Esophagus muscularis mucosa (tissue), 4 donors: ENCODE results near the gene WWC1. TPM values are rescaled to one million over a fixed set of nuclear protein-coding genes. Genes with fewer than 3 reads are reported as not detected.

Source experiments
- DNase-seq: peaks from one replicate; pipeline ENCODE4 v3.0.0-alpha.2; 2017; ENCODE audit errors: extremely low spot score
- H3K27ac ChIP-seq, 4 donors: fragments of 200-600 bp; sonication (generic); replicated peaks in 1 of 4; 1 replicate in 3 of 4; 2 replicates in 1 of 4; pipeline ENCODE4 v1.5.1; 2016 to 2019; ENCODE audit warnings: mild to moderate bottlenecking in 1 of 4
- H3K27me3 ChIP-seq, 4 donors: fragments of 200-600 bp; sonication (generic); one replicate each; pipeline versions ENCODE4 v1.5.1 to v1.6.0; 2016 to 2019
- H3K36me3 ChIP-seq, 4 donors: fragments of 200-600 bp; sonication (generic); one replicate each; pipeline ENCODE4 v1.5.1; 2016 to 2019
- H3K4me1 ChIP-seq, 4 donors: fragments of 200-600 bp; sonication (generic); one replicate each; pipeline ENCODE4 v1.5.1; 2016 to 2019
- H3K4me3 ChIP-seq, 4 donors: fragments of 200-600 bp; sonication (generic); 1 replicate in 2 of 4; 2 replicates in 2 of 4; pipeline ENCODE4 v1.5.1; 2016 to 2019; ENCODE audit warnings: mild to moderate bottlenecking in 4 of 4, moderate library complexity in 1 of 4
- H3K9me3 ChIP-seq, 4 donors: fragments of 200-600 bp; sonication (generic); 1 replicate in 3 of 4; 2 replicates in 1 of 4; pipeline ENCODE4 v1.5.1; 2016 to 2019
- EP300 ChIP-seq: sonication (generic); formaldehyde crosslinking; IDR thresholded peaks from one replicate; pipeline ENCODE4 v1.6.1; 2017; ENCODE audit warnings: antibody characterized with exemption
- POLR2A ChIP-seq: fragments of 450-650 bp; IDR thresholded peaks from one replicate; pipeline ENCODE4 v1.6.1; 2017; ENCODE audit warnings: antibody characterized with exemption, moderate library complexity, mild to moderate bottlenecking, low read depth
- POLR2AphosphoS5 ChIP-seq, 2 donors: sonication (generic); formaldehyde crosslinking; IDR thresholded peaks; one replicate each; pipeline ENCODE4 v1.6.1; 2017; ENCODE audit warnings: antibody characterized with exemption in 2 of 2
- WGBS: methylation state at CpG from one replicate; pipeline ENCODE4 v1.1.5; 2018; 5-methylcytosine and 5-hydroxymethylcytosine counted together
- intact Hi-C: fragments of 100-400 bp; cut with DNase I; formaldehyde crosslinking; loops from one replicate; pipeline ENCODE4 v1.15.1; 2023
- total RNA-seq, 4 donors: library from RNA; depleted of rRNA; stranded (reverse); fragments of >200 nt; gene quantifications; one replicate each; pipeline versions ENCODE4 v1.1.0 to v1.2.1, GENCODE V29; 2016
- TF ChIP-seq, protein P1 (sequence below), 3 experiments: fragments of 200-600 bp in 2 of 3; fragments of 450-650 bp in 1 of 3; sonication (generic) in 2 of 3; IDR thresholded peaks; one replicate each; pipeline ENCODE4 v1.5.1; 2017 to 2019; ENCODE audit warnings: antibody characterized with exemption in 3 of 3, mild to moderate bottlenecking in 2 of 3, moderate library complexity in 1 of 3

Gene WWC1
- total RNA-seq, 4 donors from 2014 or later = 2.1 to 6.2 (median 3.2) TPM

DNA sequence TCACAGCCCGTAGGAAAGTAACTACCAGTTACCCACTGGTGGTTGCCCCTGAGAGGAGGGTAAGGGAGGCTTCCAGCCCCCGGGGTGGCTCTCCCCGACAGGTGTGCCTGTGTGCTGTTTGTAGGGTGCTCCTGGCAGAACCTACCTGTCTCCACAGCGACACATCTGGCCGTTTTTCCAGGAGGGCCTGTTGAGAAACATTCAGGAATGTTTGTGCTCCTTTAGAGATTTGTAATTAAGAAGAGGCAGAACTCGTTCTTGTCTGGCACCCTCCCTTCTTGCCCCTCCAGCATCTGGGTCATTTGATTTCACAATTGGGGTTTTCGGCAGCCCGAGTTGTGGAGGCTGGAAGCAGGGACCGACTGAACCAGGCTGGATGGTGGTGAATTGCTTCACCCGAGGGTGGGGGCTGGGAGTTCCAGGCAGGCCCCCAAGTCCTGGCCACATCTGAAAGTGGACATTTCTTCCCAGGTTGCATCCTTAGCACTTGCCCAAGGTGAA lies 74.2 kb downstream of the WWC1 start:
- WGBS = 55% methylated on average over 10 of the region's 10 CpGs
- H3K9me3 ChIP-seq = no peaks in the 10 kb centered on the region
- H3K4me3 ChIP-seq = no peak overlapping the region
- no peaks in the 10 kb centered on the region for H3K36me3 ChIP-seq
- no peaks in the 10 kb centered on the region for H3K27me3 ChIP-seq
- TF ChIP-seq POLR2AphosphoS5 (IDR thresholded peaks at IDR 0.05) = no peak
- TF ChIP-seq, protein P1, sequence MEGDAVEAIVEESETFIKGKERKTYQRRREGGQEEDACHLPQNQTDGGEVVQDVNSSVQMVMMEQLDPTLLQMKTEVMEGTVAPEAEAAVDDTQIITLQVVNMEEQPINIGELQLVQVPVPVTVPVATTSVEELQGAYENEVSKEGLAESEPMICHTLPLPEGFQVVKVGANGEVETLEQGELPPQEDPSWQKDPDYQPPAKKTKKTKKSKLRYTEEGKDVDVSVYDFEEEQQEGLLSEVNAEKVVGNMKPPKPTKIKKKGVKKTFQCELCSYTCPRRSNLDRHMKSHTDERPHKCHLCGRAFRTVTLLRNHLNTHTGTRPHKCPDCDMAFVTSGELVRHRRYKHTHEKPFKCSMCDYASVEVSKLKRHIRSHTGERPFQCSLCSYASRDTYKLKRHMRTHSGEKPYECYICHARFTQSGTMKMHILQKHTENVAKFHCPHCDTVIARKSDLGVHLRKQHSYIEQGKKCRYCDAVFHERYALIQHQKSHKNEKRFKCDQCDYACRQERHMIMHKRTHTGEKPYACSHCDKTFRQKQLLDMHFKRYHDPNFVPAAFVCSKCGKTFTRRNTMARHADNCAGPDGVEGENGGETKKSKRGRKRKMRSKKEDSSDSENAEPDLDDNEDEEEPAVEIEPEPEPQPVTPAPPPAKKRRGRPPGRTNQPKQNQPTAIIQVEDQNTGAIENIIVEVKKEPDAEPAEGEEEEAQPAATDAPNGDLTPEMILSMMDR (IDR thresholded peaks at IDR 0.05) = no peak
- no peaks in the 10 kb centered on the region for H3K4me1 ChIP-seq
- no peak overlapping the region for H3K27ac ChIP-seq
- intact Hi-C loops = no loop called here
- no peak for DNase-seq

DNA sequence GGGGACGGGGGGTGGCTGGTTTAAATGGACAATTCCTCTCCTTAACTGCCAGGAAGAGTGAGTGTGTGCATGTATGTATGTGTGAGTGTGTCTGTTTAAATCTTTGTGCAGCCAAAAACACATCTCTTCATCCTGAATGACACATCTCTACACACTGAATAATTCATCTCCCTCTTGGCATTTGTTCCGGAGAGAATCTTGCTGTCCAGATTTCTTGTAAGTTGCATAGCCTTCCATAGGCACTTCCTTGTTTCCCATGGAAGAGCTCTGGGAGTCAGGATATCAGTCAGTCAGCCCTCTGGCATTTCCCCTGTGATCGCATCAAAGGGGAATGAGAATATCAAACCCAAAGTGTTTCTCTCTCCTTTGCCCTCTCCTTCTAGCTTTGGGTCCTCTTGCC lies 74.7 kb downstream of the WWC1 start:
- DNase-seq = no peak
- Histone ChIP-seq H3K27ac (no peak overlapping the region), H3K27me3 (no peaks in the 10 kb centered on the region), H3K36me3 (no peaks in the 10 kb centered on the region), H3K4me3 (no peak overlapping the region), H3K9me3 (no peaks in the 10 kb centered on the region), H3K4me1 (no peaks in the 10 kb centered on the region)
- TF ChIP-seq POLR2AphosphoS5 (IDR thresholded peaks at IDR 0.05) = no peak
- intact Hi-C loops = no loop called here
- WGBS = 58% methylated on average over 3 of the region's 3 CpGs

DNA sequence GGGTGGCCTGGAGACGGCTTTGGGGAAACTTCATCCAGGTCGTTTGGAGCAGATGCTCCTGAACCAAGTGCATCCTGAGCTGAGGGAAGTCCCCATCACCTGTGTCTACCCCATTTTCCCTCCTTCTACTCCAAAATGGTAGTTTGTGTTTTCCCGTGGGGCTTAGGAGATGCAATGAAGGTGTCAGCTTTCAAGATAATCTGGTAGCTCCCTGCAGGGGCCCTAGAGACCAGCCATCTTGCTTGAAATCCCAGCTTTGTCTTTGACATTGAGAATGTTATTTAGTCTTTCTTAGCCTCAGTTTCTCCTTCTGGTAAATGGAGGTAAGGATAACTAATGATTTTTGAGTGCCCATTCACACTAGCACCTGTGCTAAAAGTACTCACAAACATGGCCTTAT lies 77.4 kb downstream of the WWC1 start:
- Histone ChIP-seq H3K9me3 (no peaks in the 10 kb centered on the region), H3K4me1 (no peaks in the 10 kb centered on the region), H3K27ac (no peak overlapping the region), H3K27me3 (no peaks in the 10 kb centered on the region), H3K4me3 (no peak overlapping the region), H3K36me3 (no peaks in the 10 kb centered on the region)
- TF ChIP-seq POLR2A (no peak), EP300 (no peak), POLR2AphosphoS5 (IDR thresholded peaks at IDR 0.05) (no peak)
- TF ChIP-seq, protein P1 (IDR thresholded peaks at IDR 0.05) = no peak
- intact Hi-C loops = no loop called here
- no peak for DNase-seq
- WGBS = 66% methylated on average over 3 of the region's 3 CpGs

DNA sequence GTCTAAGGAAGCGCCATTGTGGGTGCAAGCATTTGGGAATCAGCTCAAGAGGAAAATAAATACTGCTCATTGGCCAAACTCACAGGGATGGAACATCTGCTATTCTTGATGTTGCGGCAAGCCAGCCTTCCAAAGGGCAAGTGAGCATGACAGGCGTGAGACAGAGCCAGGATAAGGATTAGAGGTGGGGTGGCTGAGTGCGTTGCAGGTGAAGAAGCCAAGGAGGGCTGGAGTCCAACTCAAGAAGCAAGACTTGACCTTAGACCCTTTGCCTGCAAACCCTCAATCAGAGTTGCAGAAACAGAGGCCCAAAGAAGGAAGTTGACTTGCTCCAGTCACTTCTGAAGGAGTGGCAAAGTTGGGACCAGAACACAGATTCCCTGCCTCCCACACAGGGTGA lies 79.4 kb downstream of the WWC1 start:
- TF ChIP-seq EP300 (no peak), POLR2A (no peak), POLR2AphosphoS5 (IDR thresholded peaks at IDR 0.05) (no peak)
- TF ChIP-seq, protein P1 (IDR thresholded peaks at IDR 0.05) = no peak
- no peak for DNase-seq
- no peak overlapping the region for H3K4me3 ChIP-seq
- H3K27ac ChIP-seq = no peak overlapping the region
- H3K4me1 ChIP-seq = no peaks in the 10 kb centered on the region
- H3K36me3 ChIP-seq = no peaks in the 10 kb centered on the region
- 81% methylated on average over 3 of the region's 4 CpGs for WGBS
- intact Hi-C loops = no loop called here
- no peaks in the 10 kb centered on the region for H3K27me3 ChIP-seq
- H3K9me3 ChIP-seq = no peaks in the 10 kb centered on the region

DNA sequence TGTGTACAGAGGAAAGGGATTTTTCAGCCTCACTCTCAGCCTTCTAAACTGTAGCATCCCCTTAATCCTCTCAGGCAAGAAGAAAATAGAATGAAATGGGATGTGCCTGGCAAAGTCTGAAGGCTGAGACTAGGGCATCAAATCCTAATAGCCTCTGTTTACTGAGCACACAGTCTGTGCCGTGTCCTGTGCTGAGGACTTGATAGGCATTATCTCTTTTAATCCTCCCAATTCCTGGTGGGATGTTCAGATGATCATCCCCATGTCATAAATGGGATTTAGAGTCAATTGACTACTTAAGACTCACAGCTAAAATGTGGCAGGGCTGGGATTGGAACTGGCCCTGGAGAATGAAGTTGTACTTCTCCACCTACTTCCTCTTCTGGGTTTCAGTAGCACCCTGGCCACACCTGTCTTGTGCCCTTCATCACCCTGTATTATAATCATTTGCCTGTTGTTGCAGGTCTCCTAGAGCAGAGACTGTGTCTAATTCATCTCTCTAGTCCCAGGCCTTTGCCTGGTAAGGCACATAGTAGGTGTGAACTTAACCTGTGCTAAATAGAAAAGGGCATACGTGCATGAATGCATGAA lies 81.0 kb downstream of the WWC1 start:
- Histone ChIP-seq H3K9me3 (no peaks in the 10 kb centered on the region), H3K4me3 (no peak overlapping the region), H3K27me3 (no peaks in the 10 kb centered on the region), H3K36me3 (no peaks in the 10 kb centered on the region), H3K4me1 (no peaks in the 10 kb centered on the region), H3K27ac (no peak overlapping the region)
- 95% methylated on average over 2 of the region's 2 CpGs for WGBS
- no peak for DNase-seq
- intact Hi-C loops = no loop called here
- no peak for TF ChIP-seq EP300
- TF ChIP-seq, protein P1 (IDR thresholded peaks at IDR 0.05) = no peak
- TF ChIP-seq POLR2A = no peak
- no peak for TF ChIP-seq POLR2AphosphoS5 (IDR thresholded peaks at IDR 0.05)
